ENCODE results near the gene IL17C. TPM values are rescaled to one million over a fixed set of nuclear protein-coding genes. Genes with fewer than 3 reads are reported as not detected.

The IL17C gene
- total and polyA plus RNA-seq, 9 of the 15 experiments (the other 6 are each of a cell fraction or from before 2014, with no cell fraction given): not detected

DNA sequence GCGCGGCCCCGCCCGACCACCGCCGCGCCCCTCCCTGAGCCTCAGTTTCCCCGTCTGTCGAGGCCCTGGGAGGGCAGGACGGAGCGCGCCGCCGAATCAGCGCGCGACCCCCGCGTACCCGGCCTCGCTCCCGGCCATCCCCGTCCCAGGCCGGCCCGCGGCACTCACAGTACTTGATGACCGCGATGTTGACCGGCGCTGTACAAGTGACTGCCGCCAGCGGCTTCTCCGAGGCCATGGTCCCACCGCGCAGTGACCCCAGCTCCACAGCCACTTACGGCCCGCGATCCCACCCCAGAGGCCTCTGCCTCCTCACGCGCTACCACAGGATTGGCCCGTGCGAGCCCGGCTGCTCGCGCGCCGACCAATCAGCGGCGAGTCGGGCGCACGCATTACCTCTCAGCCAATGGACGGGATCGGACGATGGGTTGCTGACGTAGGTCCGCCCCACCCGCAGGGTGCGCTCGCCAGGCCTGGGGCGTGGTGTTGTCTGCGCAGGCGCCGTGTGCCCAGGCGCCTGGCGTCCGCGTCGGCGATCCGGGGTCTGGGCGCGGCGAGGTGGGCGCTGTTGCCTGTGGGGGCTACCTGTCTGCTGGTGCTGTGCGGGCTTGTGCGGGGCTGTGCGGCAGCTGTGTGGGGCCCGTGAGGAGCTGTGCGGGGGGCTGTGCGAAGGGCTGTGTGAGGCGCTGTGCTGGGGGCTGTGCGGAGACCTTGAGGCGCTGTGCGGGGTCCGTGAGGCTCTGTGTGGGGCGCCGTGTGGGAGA, 24.7 kb downstream of the IL17C start, which contains the start of gene MVD (continued):
- TF ChIP-seq, protein P1, sequence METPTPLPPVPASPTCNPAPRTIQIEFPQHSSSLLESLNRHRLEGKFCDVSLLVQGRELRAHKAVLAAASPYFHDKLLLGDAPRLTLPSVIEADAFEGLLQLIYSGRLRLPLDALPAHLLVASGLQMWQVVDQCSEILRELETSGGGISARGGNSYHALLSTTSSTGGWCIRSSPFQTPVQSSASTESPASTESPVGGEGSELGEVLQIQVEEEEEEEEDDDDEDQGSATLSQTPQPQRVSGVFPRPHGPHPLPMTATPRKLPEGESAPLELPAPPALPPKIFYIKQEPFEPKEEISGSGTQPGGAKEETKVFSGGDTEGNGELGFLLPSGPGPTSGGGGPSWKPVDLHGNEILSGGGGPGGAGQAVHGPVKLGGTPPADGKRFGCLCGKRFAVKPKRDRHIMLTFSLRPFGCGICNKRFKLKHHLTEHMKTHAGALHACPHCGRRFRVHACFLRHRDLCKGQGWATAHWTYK (CRISPR knock-in tag; IDR thresholded peaks at IDR 0.05): peak; percentile 35
- TF ChIP-seq MECOM (CRISPR knock-in tag; IDR thresholded peaks at IDR 0.05) (no peak), RFX7 (CRISPR knock-in tag; IDR thresholded peaks at IDR 0.05) (no peak), RBM34 (IDR thresholded peaks at IDR 0.05; ENCODE audit: borderline replicate concordance, insufficient read depth, low read length) (peak; percentile 77; the same call in 1 of the 2 replicates), FOXJ2 (tag; IDR thresholded peaks at IDR 0.05) (no peak), ELF4 (CRISPR knock-in tag; IDR thresholded peaks at IDR 0.05) (peak; percentile 78), CTBP1 (IDR thresholded peaks at IDR 0.05; ENCODE audit: borderline replicate concordance) (peak; percentile 86), CHD2 (IDR thresholded peaks at IDR 0.05; ENCODE audit: low read depth, low read length) (peak; percentile 86), CCNT2 (IDR thresholded peaks at IDR 0.05; ENCODE audit: borderline replicate concordance, extremely low read depth, insufficient read length, low read depth, low read length) (peak; percentile 74), CREB1 (IDR thresholded peaks at IDR 0.05) (peak; percentile 94), CREB1 (CRISPR knock-in tag; IDR thresholded peaks at IDR 0.05) (peak; percentile 97), MCM7 (IDR thresholded peaks at IDR 0.05) (no peak), L3MBTL2 (IDR thresholded peaks at IDR 0.05) (peak; percentile 84), RUNX1 (IDR thresholded peaks at IDR 0.05; ENCODE audit: low read depth) (0 out of 2 replicates have a peak, but pooled peaks have one; percentile 43), RBFOX2 (IDR thresholded peaks at IDR 0.05; ENCODE audit: low read depth, low read length) (peak; percentile 99), NBN (IDR thresholded peaks at IDR 0.05; ENCODE audit: low read depth) (no peak), NR1H2 (CRISPR knock-in tag; IDR thresholded peaks at IDR 0.05) (0 out of 2 replicates have a peak, but pooled peaks have one; percentile 54), CREM (IDR thresholded peaks at IDR 0.05; ENCODE audit: low read depth) (peak; percentile 99), RBM22 (IDR thresholded peaks at IDR 0.05; ENCODE audit: low read depth, low read length, poor library complexity, severe bottlenecking) (no peak)
- TF ChIP-seq, protein P2, sequence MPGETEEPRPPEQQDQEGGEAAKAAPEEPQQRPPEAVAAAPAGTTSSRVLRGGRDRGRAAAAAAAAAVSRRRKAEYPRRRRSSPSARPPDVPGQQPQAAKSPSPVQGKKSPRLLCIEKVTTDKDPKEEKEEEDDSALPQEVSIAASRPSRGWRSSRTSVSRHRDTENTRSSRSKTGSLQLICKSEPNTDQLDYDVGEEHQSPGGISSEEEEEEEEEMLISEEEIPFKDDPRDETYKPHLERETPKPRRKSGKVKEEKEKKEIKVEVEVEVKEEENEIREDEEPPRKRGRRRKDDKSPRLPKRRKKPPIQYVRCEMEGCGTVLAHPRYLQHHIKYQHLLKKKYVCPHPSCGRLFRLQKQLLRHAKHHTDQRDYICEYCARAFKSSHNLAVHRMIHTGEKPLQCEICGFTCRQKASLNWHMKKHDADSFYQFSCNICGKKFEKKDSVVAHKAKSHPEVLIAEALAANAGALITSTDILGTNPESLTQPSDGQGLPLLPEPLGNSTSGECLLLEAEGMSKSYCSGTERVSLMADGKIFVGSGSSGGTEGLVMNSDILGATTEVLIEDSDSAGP (CRISPR knock-in tag; IDR thresholded peaks at IDR 0.05): peak; percentile 26; the same call in 1 of the 2 replicates
- TF ChIP-seq, protein P3, sequence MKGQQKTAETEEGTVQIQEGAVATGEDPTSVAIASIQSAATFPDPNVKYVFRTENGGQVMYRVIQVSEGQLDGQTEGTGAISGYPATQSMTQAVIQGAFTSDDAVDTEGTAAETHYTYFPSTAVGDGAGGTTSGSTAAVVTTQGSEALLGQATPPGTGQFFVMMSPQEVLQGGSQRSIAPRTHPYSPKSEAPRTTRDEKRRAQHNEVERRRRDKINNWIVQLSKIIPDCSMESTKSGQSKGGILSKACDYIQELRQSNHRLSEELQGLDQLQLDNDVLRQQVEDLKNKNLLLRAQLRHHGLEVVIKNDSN (CRISPR knock-in tag; IDR thresholded peaks at IDR 0.05): peak; percentile 75
- TF ChIP-seq, protein P4, sequence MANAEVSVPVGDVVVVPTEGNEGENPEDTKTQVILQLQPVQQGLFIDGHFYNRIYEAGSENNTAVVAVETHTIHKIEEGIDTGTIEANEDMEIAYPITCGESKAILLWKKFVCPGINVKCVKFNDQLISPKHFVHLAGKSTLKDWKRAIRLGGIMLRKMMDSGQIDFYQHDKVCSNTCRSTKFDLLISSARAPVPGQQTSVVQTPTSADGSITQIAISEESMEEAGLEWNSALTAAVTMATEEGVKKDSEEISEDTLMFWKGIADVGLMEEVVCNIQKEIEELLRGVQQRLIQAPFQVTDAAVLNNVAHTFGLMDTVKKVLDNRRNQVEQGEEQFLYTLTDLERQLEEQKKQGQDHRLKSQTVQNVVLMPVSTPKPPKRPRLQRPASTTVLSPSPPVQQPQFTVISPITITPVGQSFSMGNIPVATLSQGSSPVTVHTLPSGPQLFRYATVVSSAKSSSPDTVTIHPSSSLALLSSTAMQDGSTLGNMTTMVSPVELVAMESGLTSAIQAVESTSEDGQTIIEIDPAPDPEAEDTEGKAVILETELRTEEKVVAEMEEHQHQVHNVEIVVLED (CRISPR knock-in tag; IDR thresholded peaks at IDR 0.05): peak; percentile 70
- TF ChIP-seq, protein P5, sequence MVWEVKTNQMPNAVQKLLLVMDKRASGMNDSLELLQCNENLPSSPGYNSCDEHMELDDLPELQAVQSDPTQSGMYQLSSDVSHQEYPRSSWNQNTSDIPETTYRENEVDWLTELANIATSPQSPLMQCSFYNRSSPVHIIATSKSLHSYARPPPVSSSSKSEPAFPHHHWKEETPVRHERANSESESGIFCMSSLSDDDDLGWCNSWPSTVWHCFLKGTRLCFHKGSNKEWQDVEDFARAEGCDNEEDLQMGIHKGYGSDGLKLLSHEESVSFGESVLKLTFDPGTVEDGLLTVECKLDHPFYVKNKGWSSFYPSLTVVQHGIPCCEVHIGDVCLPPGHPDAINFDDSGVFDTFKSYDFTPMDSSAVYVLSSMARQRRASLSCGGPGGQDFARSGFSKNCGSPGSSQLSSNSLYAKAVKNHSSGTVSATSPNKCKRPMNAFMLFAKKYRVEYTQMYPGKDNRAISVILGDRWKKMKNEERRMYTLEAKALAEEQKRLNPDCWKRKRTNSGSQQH (CRISPR knock-in tag; IDR thresholded peaks at IDR 0.05): peak; percentile 87

Measured in K562 (cell line).